HG03060 (cell line): Measurements from ENCODE around the gene ZNF814.
A peak's percentile ranks its signal among the peaks of the same experiment; 100 is the strongest.
"Not testable (repeated sequence)": the region's sequence is repeated elsewhere in the genome, so short reads cannot be mapped to it uniquely, and the experiment has no call there.

Experiments
- ATAC-seq: cut with Tn5 transposase; IDR thresholded peaks from one replicate; pipeline ENCODE4 v1.9.1; 2021; ENCODE audit warnings: low read depth, moderate number of reproducible peaks; ENCODE audit not compliant: unreplicated experiment

The ZNF814 gene

DNA sequence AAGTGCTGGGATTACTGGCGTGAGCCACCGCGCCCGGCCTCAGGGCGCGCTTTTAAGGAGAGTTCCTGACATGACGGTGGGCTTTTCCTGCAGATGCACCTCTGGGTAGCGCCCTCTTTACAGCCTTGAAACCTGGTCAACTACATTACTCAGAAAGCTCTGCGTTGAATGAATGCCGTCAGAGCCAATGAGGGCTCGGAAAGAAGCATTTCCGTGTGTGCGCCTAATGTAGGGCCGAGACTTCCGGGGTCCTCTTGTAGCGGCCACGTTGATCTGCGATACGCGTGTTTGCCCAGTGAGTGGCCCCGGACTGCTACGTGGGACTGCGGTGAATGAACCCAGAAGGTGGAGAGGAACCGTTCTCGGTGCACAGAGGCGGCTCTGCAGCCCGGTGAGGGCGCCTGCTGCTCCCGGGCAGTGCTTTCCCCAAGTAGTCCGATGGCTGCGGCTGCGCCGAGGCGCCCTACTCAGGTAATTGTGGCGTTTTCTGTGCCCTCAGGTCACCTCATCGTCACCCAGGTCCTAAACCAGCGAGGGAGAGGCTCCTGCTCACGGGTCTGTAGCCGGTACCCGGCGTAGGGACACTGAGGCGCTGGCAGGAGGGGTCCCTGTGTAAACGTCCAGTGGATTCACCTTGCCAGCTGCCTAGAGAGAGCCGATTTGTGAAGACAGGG is 69.2 kb downstream of the ZNF814 start:
- ATAC-seq, result peak; percentile 51

DNA sequence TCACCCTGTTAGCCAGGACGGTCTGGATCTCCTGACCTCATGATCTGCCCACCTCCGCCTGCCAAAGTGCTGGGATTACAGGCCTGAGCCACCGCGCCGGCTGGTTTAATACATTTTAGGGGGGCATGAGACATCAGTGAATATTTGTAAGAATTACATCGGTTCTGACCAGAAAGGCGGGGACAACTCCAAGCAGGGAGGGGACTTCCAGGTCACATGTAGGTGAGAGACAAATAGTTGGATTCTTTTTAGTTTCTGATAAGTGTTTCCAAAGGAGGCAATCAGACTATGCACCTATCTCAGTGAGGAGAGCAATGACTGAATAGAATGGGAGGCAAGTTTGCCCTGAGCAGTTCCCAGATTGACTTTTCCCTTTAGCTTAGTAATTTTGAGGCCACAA is 70.5 kb downstream of the ZNF814 start:
- no peak for ATAC-seq

DNA sequence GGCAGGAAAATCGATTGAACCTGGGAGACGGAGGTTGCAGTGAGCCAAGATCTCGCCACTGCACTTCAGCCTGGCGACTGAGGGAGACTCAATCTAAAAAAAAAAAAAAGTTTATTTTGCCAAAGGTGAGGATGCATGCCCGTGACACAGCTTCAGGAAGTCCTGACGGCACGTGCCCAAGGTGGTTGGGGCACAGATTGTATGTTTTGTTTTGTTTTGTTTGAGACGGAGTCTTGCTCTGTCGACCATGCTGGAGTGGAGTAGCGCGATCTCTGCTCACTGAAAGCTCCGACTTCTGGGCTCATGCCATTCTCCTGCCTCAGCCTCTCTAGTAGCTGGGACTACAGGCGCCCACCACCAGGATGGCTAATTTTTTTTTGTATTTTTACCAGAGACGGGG is 70.9 kb downstream of the ZNF814 start:
- ATAC-seq, result no peak

DNA sequence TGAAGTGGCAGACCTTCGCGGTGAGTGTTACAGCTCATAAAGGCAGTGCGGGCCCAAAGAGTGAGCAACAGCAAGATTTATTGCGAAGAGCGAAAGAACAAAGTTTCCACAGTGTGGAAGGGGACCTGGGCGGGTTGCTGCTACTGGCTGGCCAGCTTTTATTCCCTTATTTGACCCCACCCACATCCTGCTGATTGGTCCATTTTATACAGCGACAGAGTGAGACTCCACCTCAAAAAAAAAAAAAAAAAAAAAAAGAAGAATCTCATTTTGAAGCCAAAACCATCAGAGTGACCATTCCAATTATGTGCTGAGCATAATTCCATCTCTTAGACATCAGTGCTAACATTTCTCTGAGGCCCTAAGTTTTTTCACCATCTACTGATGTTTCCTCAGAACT is 72.2 kb downstream of the ZNF814 start:
- ATAC-seq, result no peak

DNA sequence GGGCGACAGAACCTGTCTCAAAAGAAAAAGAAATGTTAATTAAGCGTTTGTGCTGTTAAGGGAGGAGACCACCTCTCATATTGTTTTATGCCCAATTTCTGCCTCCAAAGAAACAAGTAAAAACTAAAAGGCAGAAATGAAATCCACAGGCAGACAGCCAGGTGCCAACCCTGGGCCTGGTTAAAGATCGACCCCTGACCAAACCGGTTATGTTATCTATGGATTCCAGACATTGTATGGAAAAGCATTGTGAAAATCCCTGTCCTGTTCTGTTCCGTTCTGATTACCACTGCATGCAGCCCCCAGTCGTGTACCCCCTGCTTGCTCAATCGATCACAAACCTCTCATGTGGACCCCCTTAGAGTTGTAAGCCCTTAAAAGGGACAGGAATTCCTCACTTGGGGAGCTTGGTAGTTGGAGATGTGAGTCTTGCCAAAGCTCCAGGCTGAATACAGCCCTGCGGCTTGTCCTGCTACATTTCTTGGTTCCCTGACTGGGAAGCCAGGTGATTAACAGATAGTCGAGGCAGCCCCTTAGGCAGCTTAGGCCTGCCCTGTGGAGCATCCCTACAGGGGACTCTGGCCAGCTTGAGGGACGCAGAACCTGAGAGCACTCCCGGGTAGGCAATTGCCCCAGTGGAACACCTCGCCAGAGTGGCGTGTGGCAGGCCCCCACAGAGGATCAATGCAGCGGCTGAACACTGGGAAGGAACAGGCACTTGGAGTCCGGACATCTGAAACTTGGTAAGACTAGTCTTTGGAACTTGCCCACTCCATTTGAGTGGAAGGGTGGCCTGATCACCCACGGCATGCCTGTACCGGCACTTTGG is 73.4 kb downstream of the ZNF814 start:
- ATAC-seq, result no peak

DNA sequence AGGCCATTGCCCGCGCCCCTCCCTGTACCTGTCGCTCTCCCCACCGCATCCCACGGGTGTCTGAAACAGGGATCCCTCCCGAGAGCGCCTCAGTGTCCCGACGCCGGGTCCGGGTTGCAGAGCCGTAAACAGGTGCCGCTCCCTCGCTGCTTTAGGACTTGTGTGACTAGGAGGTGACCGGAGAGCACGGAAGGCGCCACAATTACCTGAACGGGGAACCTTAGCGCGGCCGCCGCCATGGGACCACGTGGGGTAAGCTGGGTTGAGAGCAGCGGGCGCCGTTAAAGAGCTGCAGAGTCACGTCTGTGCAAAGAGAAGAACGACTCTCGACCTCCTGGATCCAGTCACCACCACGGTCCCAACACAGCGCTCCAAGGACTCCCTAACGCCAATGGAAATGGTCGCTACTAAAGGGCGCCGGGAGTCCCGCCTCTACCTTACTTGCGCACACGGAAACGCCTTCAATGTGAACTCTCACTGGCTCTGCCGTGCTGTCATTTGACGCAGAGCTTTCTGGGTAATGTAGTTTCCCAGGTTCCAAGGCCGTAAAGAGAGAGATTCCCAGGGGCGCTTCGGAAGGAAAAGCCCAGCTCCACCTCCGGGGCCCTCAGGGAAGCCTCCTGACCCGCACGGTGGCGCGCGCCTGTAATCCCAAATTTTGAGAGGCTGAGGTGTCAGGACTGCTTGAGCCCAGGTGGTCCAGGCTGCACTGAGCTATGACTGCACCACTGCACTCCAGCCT is 74.2 kb downstream of the ZNF814 start, which contains the start of gene ZNF552:
Gene ZNF552, minus strand, starts transcription at position 409 of the 742 bp plus-strand sequence. Its CDS starts 170 bp downstream, at position 239.
- no peak for ATAC-seq

DNA sequence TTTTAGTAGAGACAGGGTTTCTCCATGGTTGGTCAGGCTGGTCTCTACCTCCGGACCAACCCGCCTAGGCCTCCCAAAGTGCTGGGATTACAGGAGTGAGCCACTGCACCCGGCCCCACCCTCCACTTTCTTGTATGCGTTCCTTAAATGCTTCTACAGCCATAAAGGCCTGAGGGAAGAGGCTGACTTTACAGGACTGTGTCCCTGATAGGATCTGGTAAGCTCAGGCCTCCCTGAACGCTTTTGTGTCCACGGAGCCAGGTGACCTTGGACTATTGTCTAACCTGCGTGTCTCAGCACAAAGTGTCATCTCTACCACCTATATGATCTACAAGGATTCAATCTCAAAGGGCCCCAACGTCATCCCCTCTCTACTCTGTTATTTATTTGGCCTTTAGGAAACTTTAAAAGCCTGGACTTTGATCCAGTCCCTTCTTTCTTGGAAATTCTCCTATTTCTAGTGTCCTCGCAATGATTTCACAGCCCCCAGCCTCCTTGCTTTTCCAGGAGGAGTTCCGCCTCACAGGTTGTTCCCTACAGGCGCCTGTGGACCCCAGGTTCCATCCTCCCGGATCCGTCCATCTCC is 74.8 kb downstream of the ZNF814 start:
- ATAC-seq, result no peak

DNA sequence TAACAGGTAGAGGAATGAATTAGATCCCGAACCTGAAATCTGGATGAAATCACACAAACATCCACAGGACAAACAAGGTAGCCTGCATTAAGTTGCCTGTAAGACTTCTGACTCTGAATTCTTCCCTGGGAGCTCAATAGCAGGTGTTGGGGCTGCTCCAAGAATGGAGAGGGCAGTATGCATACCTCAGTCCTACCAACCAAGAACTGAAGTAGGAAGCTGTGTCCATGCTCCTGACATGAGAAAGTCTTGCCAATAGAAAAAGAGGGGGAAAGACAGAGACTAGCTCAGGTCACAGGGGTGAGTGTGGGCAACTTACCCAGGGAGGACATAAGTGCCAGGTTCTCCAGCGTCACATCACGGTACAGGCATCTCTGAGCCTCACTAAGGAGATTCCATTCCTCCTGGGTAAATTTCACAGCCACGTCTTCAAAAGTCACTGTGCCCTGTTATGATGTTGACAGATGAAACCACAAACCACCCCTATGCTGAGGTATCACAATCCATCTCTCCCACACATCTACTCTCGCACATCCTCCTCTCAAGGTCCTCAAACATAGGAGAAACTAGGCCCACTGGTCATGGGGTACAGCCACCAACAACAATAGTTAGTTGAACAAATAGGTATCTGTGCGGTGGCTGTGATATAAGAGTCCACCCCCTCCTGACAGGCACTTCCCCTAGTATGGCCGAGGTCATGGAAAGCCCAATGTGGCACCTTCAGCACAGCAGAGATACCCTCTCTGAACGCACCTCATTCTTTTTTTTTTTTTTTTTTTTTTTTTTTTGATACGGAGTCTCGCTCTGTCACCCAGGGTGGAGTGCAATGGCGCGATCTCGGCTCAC is 75.6 kb downstream of the ZNF814 start:
- not testable (repeated sequence) for ATAC-seq

DNA sequence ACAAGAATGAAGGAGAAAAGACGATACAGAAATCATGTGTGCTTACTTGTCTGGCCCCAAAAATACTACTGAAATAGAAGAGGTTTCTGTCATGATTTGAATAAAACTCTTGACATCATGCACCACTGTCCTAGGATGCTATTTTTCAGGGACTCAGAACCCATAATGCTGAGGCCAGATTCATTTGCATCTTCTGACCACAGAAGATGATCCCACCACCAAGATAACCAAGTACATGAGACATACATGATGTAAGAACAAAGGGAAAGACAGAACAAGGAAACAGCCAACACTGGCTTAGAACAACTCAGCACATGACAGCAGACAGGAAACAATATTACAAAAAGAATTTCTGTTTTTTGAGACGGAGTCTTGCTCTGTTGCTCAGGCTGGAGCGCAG is 76.6 kb downstream of the ZNF814 start:
- no peak for ATAC-seq

DNA sequence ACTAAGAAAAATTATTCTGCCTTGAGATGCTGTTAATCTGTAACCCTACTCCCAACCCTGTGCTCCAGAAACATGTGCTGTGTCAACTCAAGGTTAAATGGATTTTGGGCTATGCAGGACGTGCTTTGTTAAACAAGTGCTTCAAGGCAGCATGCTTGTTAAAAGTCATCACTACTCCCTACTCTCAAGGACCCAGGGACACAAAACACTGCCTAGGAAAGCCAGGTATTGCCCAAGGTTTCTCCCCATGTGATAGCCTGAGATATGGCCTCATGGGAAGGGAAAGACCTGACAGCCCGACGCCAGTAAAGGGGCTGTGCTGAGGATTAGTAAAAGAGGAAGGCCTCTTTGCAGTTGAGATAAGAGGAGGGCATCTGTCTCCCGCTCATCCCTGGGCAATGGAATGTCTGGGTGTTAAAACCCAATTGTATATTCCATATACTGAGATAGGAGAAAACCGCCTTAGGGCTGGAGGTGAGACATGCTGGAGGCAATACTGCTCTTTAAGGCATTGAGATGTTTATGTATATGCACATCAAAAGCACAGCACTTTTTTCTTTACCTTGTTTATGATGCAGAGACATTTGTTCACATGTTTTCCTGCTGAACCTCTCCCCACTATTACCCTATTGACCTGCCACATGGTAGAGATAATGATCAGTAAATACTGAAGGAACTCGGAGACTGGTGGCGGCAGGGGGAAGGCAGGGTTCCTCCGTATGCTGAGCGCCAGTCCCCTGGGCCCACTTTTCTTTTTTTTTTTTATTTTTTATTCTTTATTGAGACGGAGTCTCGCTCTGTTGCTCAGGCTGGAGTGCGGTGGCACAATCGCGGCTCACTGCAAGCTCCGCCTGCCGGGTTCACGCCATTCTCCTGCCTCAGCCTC is 78.2 kb downstream of the ZNF814 start:
- ATAC-seq, result not testable (repeated sequence)

DNA sequence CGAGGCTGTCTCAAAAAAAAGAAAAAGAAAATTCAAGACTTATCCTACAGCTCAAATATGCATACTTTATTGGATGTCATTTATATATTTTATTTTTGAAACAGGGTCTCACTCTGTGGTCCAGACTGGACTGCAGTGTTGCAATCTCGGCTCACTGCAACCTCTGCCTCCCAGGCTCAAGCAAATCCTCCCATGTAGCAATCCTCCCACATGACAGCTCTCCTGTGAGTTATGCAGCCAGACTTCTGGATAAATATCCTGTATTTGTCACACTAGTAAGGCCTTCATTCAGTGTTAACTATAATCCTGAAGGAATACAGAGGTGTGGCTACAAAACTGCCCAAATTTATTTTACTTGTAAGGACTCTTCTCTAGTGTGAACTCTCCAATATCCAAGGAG is 81.3 kb downstream of the ZNF814 start:
- no peak for ATAC-seq

DNA sequence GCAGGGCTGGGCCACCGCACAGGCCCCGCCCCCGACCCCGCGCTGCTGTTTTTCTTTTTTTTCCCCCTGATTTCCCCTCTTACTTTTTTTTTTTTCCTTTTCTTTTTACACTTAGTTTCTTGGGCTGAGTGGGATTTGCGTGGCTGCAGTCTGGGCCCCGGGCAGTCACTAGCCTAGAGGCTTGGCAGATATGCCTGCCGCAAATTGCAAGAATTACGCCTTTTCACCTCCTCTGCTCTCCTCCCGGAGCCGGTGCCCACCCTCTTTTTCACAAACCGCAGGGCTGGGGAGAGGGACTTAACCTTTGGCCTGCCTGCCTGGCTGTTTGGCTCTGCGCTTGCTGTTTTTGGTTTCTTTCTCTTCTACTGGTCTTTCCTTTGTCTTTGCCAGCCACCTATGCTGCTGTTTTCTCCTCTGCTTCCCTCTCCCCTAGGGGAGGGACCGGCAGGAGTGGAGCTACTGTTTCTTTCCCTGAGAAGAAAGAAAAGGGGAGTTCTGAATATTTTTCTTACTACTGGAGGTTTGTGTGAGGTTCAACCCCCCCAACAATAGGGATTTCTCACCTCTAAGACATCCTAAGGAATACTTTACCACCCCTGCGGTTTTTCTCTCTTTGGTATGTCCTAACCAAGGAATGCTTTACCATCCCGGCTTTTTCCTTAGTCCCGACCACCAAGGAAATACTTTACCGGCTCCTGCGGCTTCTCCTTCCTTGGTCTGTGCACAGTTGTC is 85.1 kb downstream of the ZNF814 start:
- no peak for ATAC-seq

DNA sequence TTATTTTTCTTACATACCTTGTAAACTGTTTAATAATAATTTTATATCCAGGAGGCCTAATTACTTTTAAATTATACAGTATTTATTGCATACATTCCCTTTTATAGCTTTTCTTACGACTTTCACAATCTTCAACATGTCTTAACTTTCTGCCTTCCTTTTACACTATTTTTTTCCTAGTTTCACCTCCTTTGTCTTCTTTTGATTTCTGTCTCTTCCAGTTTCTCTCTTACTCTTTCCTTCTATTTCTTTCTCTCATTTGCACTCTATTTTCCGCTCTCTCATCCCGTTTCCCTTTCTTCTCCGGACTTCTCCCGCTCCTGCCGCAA is 85.6 kb downstream of the ZNF814 start:
- ATAC-seq, result no peak

DNA sequence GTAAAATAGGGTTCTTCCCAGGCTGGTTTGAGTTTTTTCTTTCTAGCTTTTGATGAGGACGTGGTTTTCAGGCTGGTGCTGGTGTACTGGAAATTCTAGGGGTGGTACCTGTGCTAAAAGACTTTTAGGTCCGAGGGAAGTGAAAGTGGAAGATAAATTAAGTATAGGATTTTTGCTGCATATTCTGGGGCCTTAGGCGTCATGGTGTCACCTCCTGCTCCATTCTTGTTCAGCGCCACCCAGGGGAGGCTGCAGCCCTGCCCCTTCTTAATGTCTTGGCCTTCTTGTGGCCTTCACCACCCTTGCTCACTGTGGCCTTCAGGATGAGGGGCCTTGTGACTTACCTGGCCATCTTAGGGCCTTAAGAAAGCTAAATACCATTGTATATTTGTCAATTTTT is 86.6 kb downstream of the ZNF814 start:
- ATAC-seq, result no peak

DNA sequence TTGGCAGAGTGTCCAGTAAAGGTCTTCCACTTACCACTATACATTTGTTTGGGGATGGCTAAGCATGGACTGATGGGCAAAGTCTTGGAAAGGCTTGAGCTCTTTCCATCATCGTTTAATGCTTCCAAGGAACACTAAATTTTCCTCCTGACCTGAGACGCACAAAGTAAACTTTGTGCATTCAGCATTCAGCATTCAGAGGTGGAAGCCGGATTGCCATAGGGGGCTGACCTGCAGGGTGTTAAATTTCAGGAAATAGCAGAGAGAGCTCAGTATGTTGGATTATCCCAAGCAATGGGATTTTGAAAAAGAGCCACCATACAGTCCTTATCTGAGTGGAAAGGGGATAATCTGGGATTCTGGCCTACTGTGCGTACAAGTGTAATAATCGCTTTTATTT is 88.1 kb downstream of the ZNF814 start:
- ATAC-seq, result no peak
